Measurements from ENCODE around the gene ROBO1. TPM values are rescaled to one million over a fixed set of nuclear protein-coding genes. Genes with fewer than 3 reads are reported as not detected.

Gene ROBO1
- total RNA-seq, 2 donors from 2014 or later, result 3.0 to 6.7 TPM

GRCh38 chr3:79246875-79247724, 520.7 kb downstream of the ROBO1 start:
- DNase-seq, result no peak
- H3K4me3 Mint-ChIP-seq, result no peak overlapping the region
- no peak overlapping the region for H3K27ac Mint-ChIP-seq
- H3K27me3 Mint-ChIP-seq (ENCODE audit: low read depth), result no peaks in the 10 kb centered on the region
- H3K9me3 Mint-ChIP-seq, result peaks cover 1 to 5% of the 10 kb centered on the region in 2 donors
- H3K4me1 Mint-ChIP-seq (ENCODE audit: low read depth), result no peaks in the 10 kb centered on the region
- H3K36me3 Mint-ChIP-seq (ENCODE audit: insufficient read depth in 2 of 2), result no peaks in the 10 kb centered on the region
- no peak for ATAC-seq (replicated peaks in 1 of 2)

GRCh38 chr3:79245284-79246138, 522.3 kb downstream of the ROBO1 start:
- Mint-ChIP-seq H3K9me3 (peaks cover 1 to 5% of the 10 kb centered on the region in 2 donors), H3K27me3 (ENCODE audit: low read depth) (no peaks in the 10 kb centered on the region), H3K36me3 (ENCODE audit: insufficient read depth in 2 of 2) (no peaks in the 10 kb centered on the region), H3K4me1 (ENCODE audit: low read depth) (no peaks in the 10 kb centered on the region), H3K27ac (no peak overlapping the region), H3K4me3 (no peak overlapping the region)
- DNase-seq (no peak), ATAC-seq (replicated peaks in 1 of 2) (no peak)

GRCh38 chr3:79236496-79236895, 531.3 kb downstream of the ROBO1 start:
- Mint-ChIP-seq H3K27ac (no peak overlapping the region), H3K36me3 (ENCODE audit: insufficient read depth in 2 of 2) (no peaks in the 10 kb centered on the region), H3K4me3 (no peak overlapping the region), H3K27me3 (ENCODE audit: low read depth) (no peaks in the 10 kb centered on the region), H3K9me3 (peaks cover 5 to 9% of the 10 kb centered on the region in 2 donors), H3K4me1 (ENCODE audit: low read depth) (no peaks in the 10 kb centered on the region)
- no peak for DNase-seq
- ATAC-seq (replicated peaks in 1 of 2), result no peak

GRCh38 chr3:79233431-79234060, 534.3 kb downstream of the ROBO1 start:
- DNase-seq (no peak), ATAC-seq (replicated peaks in 1 of 2) (no peak)
- no peaks in the 10 kb centered on the region for H3K4me1 Mint-ChIP-seq (ENCODE audit: low read depth)
- peaks cover 5 to 8% of the 10 kb centered on the region in 2 donors for H3K9me3 Mint-ChIP-seq
- no peak overlapping the region for H3K27ac Mint-ChIP-seq
- H3K27me3 Mint-ChIP-seq (ENCODE audit: low read depth), result no peaks in the 10 kb centered on the region
- H3K36me3 Mint-ChIP-seq (ENCODE audit: insufficient read depth in 2 of 2), result no peaks in the 10 kb centered on the region
- H3K4me3 Mint-ChIP-seq, result no peak overlapping the region

- Mint-ChIP-seq H3K27me3 (ENCODE audit: low read depth) (no peaks in the 10 kb centered on the region), H3K27ac (no peak overlapping the region), H3K4me1 (ENCODE audit: low read depth) (no peaks in the 10 kb centered on the region), H3K4me3 (no peak overlapping the region), H3K36me3 (ENCODE audit: insufficient read depth in 2 of 2) (no peaks in the 10 kb centered on the region), H3K9me3 (peaks cover 10 to 14% of the 10 kb centered on the region in 2 donors)
- ATAC-seq (replicated peaks in 1 of 2) (no peak), DNase-seq (no peak)
Measured at GRCh38 chr3:79230266-79230665, 537.5 kb downstream of the ROBO1 start.

GRCh38 chr3:79217096-79217495, 550.7 kb downstream of the ROBO1 start:
- ATAC-seq (replicated peaks in 1 of 2), result no peak
- Mint-ChIP-seq H3K4me3 (no peak overlapping the region), H3K4me1 (ENCODE audit: low read depth) (no peaks in the 10 kb centered on the region), H3K27ac (no peak overlapping the region), H3K36me3 (ENCODE audit: insufficient read depth in 2 of 2) (no peaks in the 10 kb centered on the region), H3K9me3 (peaks cover 0 to 3% of the 10 kb centered on the region in 2 donors), H3K27me3 (ENCODE audit: low read depth) (no peaks in the 10 kb centered on the region)
- no peak for DNase-seq

GRCh38 chr3:79215286-79215685, 552.5 kb downstream of the ROBO1 start:
- H3K4me1 Mint-ChIP-seq (ENCODE audit: low read depth), result no peaks in the 10 kb centered on the region
- no peak overlapping the region for H3K4me3 Mint-ChIP-seq
- peaks cover 0 to 3% of the 10 kb centered on the region in 2 donors for H3K9me3 Mint-ChIP-seq
- H3K36me3 Mint-ChIP-seq (ENCODE audit: insufficient read depth in 2 of 2), result no peaks in the 10 kb centered on the region
- DNase-seq (no peak), ATAC-seq (replicated peaks in 1 of 2) (no peak)
- H3K27ac Mint-ChIP-seq, result no peak overlapping the region
- no peaks in the 10 kb centered on the region for H3K27me3 Mint-ChIP-seq (ENCODE audit: low read depth)

GRCh38 chr3:79211586-79212359, 556.0 kb downstream of the ROBO1 start:
- H3K36me3 Mint-ChIP-seq (ENCODE audit: insufficient read depth in 2 of 2), result peaks cover 3% of the 10 kb centered on the region in 2 donors
- H3K9me3 Mint-ChIP-seq, result peaks cover 7 to 13% of the 10 kb centered on the region in 2 donors
- no peak overlapping the region for H3K27ac Mint-ChIP-seq
- H3K4me3 Mint-ChIP-seq, result no peak overlapping the region
- no peak for DNase-seq
- no peaks in the 10 kb centered on the region for H3K4me1 Mint-ChIP-seq (ENCODE audit: low read depth)
- ATAC-seq (replicated peaks in 1 of 2), result no peak
- H3K27me3 Mint-ChIP-seq (ENCODE audit: low read depth), result no peaks in the 10 kb centered on the region

- DNase-seq (no peak), ATAC-seq (replicated peaks in 1 of 2) (no peak)
- H3K36me3 Mint-ChIP-seq (ENCODE audit: insufficient read depth in 2 of 2), result no peaks in the 10 kb centered on the region
- H3K27me3 Mint-ChIP-seq (ENCODE audit: low read depth), result no peaks in the 10 kb centered on the region
- peaks cover 2 to 15% of the 10 kb centered on the region in 2 donors for H3K9me3 Mint-ChIP-seq
- H3K4me1 Mint-ChIP-seq (ENCODE audit: low read depth), result no peaks in the 10 kb centered on the region
- no peak overlapping the region for H3K27ac Mint-ChIP-seq
- H3K4me3 Mint-ChIP-seq, result no peak overlapping the region
Measured at GRCh38 chr3:79204351-79204750, 563.4 kb downstream of the ROBO1 start.

GRCh38 chr3:79203144-79203519, 564.7 kb downstream of the ROBO1 start:
- H3K4me1 Mint-ChIP-seq (ENCODE audit: low read depth), result no peaks in the 10 kb centered on the region

GRCh38 chr3:79202471-79203143, 565.2 kb downstream of the ROBO1 start:
- H3K9me3 Mint-ChIP-seq, result peaks cover 1 to 12% of the 10 kb centered on the region in 2 donors
- DNase-seq, result no peak
- no peaks in the 10 kb centered on the region for H3K36me3 Mint-ChIP-seq (ENCODE audit: insufficient read depth in 2 of 2)
- H3K4me1 Mint-ChIP-seq (ENCODE audit: low read depth), result no peaks in the 10 kb centered on the region
- no peak overlapping the region for H3K27ac Mint-ChIP-seq
- H3K27me3 Mint-ChIP-seq (ENCODE audit: low read depth), result no peaks in the 10 kb centered on the region
- H3K4me3 Mint-ChIP-seq, result no peak overlapping the region
- ATAC-seq (replicated peaks in 1 of 2), result no peak

More at GRCh38 chr3:79203144-79203519, 564.7 kb downstream of the ROBO1 start:
- Mint-ChIP-seq H3K36me3 (ENCODE audit: insufficient read depth in 2 of 2) (no peaks in the 10 kb centered on the region), H3K27me3 (ENCODE audit: low read depth) (no peaks in the 10 kb centered on the region), H3K27ac (no peak overlapping the region), H3K4me3 (no peak overlapping the region), H3K9me3 (peaks cover 1 to 13% of the 10 kb centered on the region in 2 donors)
- DNase-seq (no peak), ATAC-seq (replicated peaks in 1 of 2) (no peak)

- no peak overlapping the region for H3K4me3 Mint-ChIP-seq
- H3K9me3 Mint-ChIP-seq, result peaks cover 1 to 17% of the 10 kb centered on the region in 2 donors
- ATAC-seq (replicated peaks in 1 of 2) (no peak), DNase-seq (no peak)
- H3K4me1 Mint-ChIP-seq (ENCODE audit: low read depth), result no peaks in the 10 kb centered on the region
- H3K27me3 Mint-ChIP-seq (ENCODE audit: low read depth), result no peaks in the 10 kb centered on the region
- no peak overlapping the region for H3K27ac Mint-ChIP-seq
- no peaks in the 10 kb centered on the region for H3K36me3 Mint-ChIP-seq (ENCODE audit: insufficient read depth in 2 of 2)
Measured at GRCh38 chr3:79200456-79200855, 567.3 kb downstream of the ROBO1 start.

Data from activated T-cell treated with anti-CD3 and anti-CD28 coated beads, Interleukin-2, amount 50 U/mL, for 72 hours (primary cell).